Measurements from ENCODE around the gene KMT2C. TPM values are rescaled to one million over a fixed set of nuclear protein-coding genes. Genes with fewer than 3 reads are reported as not detected.

KMT2C gene
- total and polyA plus RNA-seq, 2 of the 8 experiments (the other 6 are each of a cell fraction or from before 2014, with no cell fraction given), result 9.1 to 40.8 TPM

- TF ChIP-seq ASH2L (IDR thresholded peaks at IDR 0.05; ENCODE audit: low read length) (no peak), MAX (IDR thresholded peaks at IDR 0.05) (no peak), RAD21 (IDR thresholded peaks at IDR 0.05 in 1 of 2, conservative IDR thresholded peaks at IDR 0.05 in 1 of 2; ENCODE audit: low read depth in 2 of 2, low read length in 2 of 2) (no peak), ATF3 (IDR thresholded peaks at IDR 0.05; ENCODE audit: insufficient read depth, low read depth, low read length) (no peak), SP1 (IDR thresholded peaks at IDR 0.05; ENCODE audit: low read depth, low read length) (peak; percentile 38; the same call in 1 of the 2 replicates), TAF7 (optimal IDR thresholded peaks at IDR 0.05; ENCODE audit: borderline replicate concordance, low read depth, low read length) (no peak), NANOG (IDR thresholded peaks at IDR 0.05; ENCODE audit: insufficient read depth, low read depth, low read length, poor library complexity, severe bottlenecking) (no peak)
- TF ChIP-seq, protein P1, sequence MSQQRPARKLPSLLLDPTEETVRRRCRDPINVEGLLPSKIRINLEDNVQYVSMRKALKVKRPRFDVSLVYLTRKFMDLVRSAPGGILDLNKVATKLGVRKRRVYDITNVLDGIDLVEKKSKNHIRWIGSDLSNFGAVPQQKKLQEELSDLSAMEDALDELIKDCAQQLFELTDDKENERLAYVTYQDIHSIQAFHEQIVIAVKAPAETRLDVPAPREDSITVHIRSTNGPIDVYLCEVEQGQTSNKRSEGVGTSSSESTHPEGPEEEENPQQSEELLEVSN (IDR thresholded peaks at IDR 0.05), result peak; percentile 11; the same call in 1 of the 2 replicates
Measured at GRCh38 chr7:152463709-152464311, 28.0 kb upstream of the KMT2C start (continued).

All from H1 (cell line).